HepG2 (cell line): ENCODE measurements around the gene TMEM253. TPM values are rescaled to one million over a fixed set of nuclear protein-coding genes. Genes with fewer than 3 reads are reported as not detected.

Experiments used
- AKAP8 ChIP-seq: sonication (generic); formaldehyde crosslinking; IDR thresholded peaks from 2 replicates; pipeline ENCODE4 v1.5.1; 2020; ENCODE audit warnings: mild to moderate bottlenecking, missing genetic modification reagents
- CBX1 ChIP-seq: IDR thresholded peaks from one replicate; pipeline ENCODE4 v1.6.1; 2016; ENCODE audit warnings: antibody characterized with exemption, low read depth
- ETV5 ChIP-seq: IDR thresholded peaks from 2 replicates; pipeline ENCODE4 v1.6.1; 2018; ENCODE audit warnings: missing biosample characterization, missing genetic modification reagents, inconsistent platforms, borderline replicate concordance
- FLYWCH1 ChIP-seq: sonication (generic); formaldehyde crosslinking; IDR thresholded peaks from 2 replicates; pipeline ENCODE4 v1.8.1; 2023; ENCODE audit warnings: mild to moderate bottlenecking, missing genetic modification reagents
- GATA4 ChIP-seq: sonication (generic); IDR thresholded peaks from 2 replicates; pipeline ENCODE4 v1.6.1; 2016; ENCODE audit warnings: antibody characterized with exemption, low read depth, borderline replicate concordance
- KAT7 ChIP-seq: IDR thresholded peaks from 2 replicates; pipeline ENCODE4 v1.6.1; 2018; ENCODE audit warnings: borderline replicate concordance, missing compliant biosample characterization
- NFKBIZ ChIP-seq: IDR thresholded peaks from 2 replicates; pipeline ENCODE4 v1.6.1; 2018; ENCODE audit warnings: missing genetic modification reagents, missing compliant biosample characterization
- REPIN1 ChIP-seq: sonication (generic); formaldehyde crosslinking; IDR thresholded peaks from 2 replicates; pipeline ENCODE4 v1.8.0; 2022; ENCODE audit warnings: missing genetic modification reagents, low read depth, mild to moderate bottlenecking, borderline replicate concordance
- SRSF1 ChIP-seq: fragments of 200-400 bp; formaldehyde crosslinking; optimal IDR thresholded peaks from 2 replicates; pipeline ENCODE3; 2017; ENCODE audit warnings: mild to moderate bottlenecking, low read depth, low read length, moderate library complexity
- TAF1 ChIP-seq: sonication (generic); formaldehyde crosslinking; IDR thresholded peaks from 2 replicates; pipeline ENCODE4 v1.4.0; 2020; ENCODE audit warnings: missing genetic modification reagents
- YEATS2 ChIP-seq: sonication (generic); formaldehyde crosslinking; IDR thresholded peaks from 2 replicates; pipeline ENCODE4 v1.4.0; 2020; ENCODE audit warnings: missing genetic modification reagents, borderline replicate concordance
- ZNF121 ChIP-seq: sonication (generic); formaldehyde crosslinking; IDR thresholded peaks from 2 replicates; pipeline ENCODE4 v1.5.0; 2020; ENCODE audit warnings: mild to moderate bottlenecking, missing genetic modification reagents
- ZNF180 ChIP-seq: sonication (generic); formaldehyde crosslinking; IDR thresholded peaks from 2 replicates; pipeline ENCODE4 v1.4.0; 2020; ENCODE audit warnings: low read depth, missing genetic modification reagents, borderline replicate concordance
- ZNF350 ChIP-seq: sonication (generic); formaldehyde crosslinking; IDR thresholded peaks from 2 replicates; pipeline ENCODE4 v1.4.0; 2020; ENCODE audit warnings: mild to moderate bottlenecking, low read depth, missing genetic modification reagents, borderline replicate concordance
- ZNF530 ChIP-seq: sonication (generic); formaldehyde crosslinking; IDR thresholded peaks from 2 replicates; pipeline ENCODE4 v1.5.0; 2020; ENCODE audit warnings: low read depth, mild to moderate bottlenecking, missing genetic modification reagents
- ZNF546 ChIP-seq: sonication (generic); formaldehyde crosslinking; conservative IDR thresholded peaks from 2 replicates; pipeline ENCODE4 v1.8.1; 2023; ENCODE audit warnings: mild to moderate bottlenecking, missing genetic modification reagents
- ZNF607 ChIP-seq: sonication (generic); formaldehyde crosslinking; IDR thresholded peaks from 2 replicates; pipeline ENCODE4 v1.5.1; 2020; ENCODE audit warnings: missing genetic modification reagents, mild to moderate bottlenecking, borderline replicate concordance
- ZNF720 ChIP-seq: sonication (generic); formaldehyde crosslinking; IDR thresholded peaks from 2 replicates; pipeline ENCODE4 v1.4.0; 2020; ENCODE audit warnings: missing genetic modification reagents
- polyA plus RNA-seq, 8 experiments: library from polyadenylated mRNA; depleted of rRNA in 3 of 8; stranded (reverse) in 7 of 8; unstranded in 1 of 8; fragments of >200 nt; fragmentation: Illumina TruSeq in 4 of 8; extraction: Trizol in 4 of 8; gene quantifications; 2 replicates each; pipeline versions ENCODE4 v1.2.1 to v1.2.3, GENCODE V29; 2011 to 2016; ENCODE audit warnings: low read depth in 4 of 8, missing spikeins in 1 of 8, mixed read lengths in 1 of 8; ENCODE audit not compliant: insufficient read depth in 1 of 8
- total RNA-seq, 5 experiments: library from RNA; depleted of rRNA; stranded (reverse); fragments of >200 nt; fragmentation: Illumina TruSeq; extraction: Trizol; gene quantifications; 2 replicates each; pipeline ENCODE4 v1.2.3, GENCODE V29; 2016; ENCODE audit warnings: low read depth in 1 of 5
- TF ChIP-seq, protein P1 (sequence below): sonication (generic); formaldehyde crosslinking; IDR thresholded peaks from 2 replicates; pipeline ENCODE4 v1.8.0; 2022; ENCODE audit warnings: mild to moderate bottlenecking, missing genetic modification reagents, moderate library complexity
- TF ChIP-seq, protein P2 (sequence below): sonication (generic); formaldehyde crosslinking; IDR thresholded peaks from 2 replicates; pipeline ENCODE4 v1.5.0; 2020; ENCODE audit warnings: mild to moderate bottlenecking, missing genetic modification reagents
- TF ChIP-seq, protein P3 (sequence below): sonication (generic); formaldehyde crosslinking; IDR thresholded peaks from 2 replicates; pipeline ENCODE4 v1.5.0; 2020; ENCODE audit warnings: mild to moderate bottlenecking, missing genetic modification reagents
- TF ChIP-seq, protein P4 (sequence below): sonication (generic); IDR thresholded peaks from 2 replicates; pipeline ENCODE4 v1.6.1; 2016; ENCODE audit warnings: low read depth, borderline replicate concordance
- TF ChIP-seq, protein P5 (sequence below): sonication (generic); formaldehyde crosslinking; IDR thresholded peaks from 2 replicates; pipeline ENCODE4 v1.8.0; 2023; ENCODE audit warnings: mild to moderate bottlenecking, missing genetic modification reagents

The TMEM253 gene
- total and polyA plus RNA-seq, 2 of the 13 experiments (the other 11 are each of a cell fraction or from before 2014, with no cell fraction given) = 0.29 to 0.45 TPM

DNA sequence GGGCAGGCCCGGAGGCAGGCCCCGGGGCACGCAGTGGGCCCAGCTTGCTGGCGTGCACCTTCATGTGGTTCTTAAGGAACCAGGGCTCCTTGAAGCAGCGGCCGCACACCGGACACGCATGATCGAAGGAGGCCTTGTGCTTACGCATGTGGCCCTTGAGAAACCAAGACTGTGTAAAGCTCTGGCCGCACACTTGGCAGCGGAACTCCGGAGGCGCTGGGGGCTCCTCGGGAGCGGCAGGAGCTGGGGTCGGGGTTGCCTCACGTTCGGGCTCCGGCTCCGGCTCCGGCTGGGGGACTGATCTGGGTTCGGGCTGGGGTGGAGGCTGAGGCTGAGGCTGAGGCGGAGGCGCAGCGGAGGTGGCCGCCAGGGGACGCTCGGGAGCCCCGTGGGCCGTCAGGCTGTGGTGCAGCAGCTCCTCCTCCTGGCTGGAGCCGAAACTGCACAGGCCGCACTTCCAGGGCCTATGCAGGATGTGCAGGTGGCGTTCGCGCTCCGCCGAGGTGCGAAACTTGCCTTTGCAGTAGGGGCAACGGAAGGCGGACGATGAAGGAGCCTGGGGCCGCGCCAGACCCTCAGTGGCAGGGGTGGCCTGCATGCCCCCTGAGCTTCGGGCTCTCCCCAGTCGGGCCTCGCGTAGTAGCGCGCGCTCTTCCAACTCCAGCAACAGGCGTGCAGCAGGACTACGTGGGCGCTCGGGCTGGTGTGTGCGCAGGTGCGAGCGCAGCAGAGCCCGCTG, 8.4 kb upstream of the TMEM253 start (continued):
- TF ChIP-seq ZNF546 (CRISPR knock-in tag) = 0 out of 2 replicates have a peak, but pooled peaks have one; percentile 84
- TF ChIP-seq NFKBIZ = 0 out of 2 replicates have a peak, but pooled peaks have one; percentile 47
- TF ChIP-seq TAF1 (CRISPR knock-in tag) = peak; percentile 48; the same call in 1 of the 2 replicates
- TF ChIP-seq ZNF720 (CRISPR knock-in tag) = no peak
- TF ChIP-seq, protein P1, sequence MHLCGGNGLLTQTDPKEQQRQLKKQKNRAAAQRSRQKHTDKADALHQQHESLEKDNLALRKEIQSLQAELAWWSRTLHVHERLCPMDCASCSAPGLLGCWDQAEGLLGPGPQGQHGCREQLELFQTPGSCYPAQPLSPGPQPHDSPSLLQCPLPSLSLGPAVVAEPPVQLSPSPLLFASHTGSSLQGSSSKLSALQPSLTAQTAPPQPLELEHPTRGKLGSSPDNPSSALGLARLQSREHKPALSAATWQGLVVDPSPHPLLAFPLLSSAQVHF = no peak; the same call in none of the 2 replicates
- peak; percentile 96 for TF ChIP-seq CBX1
- TF ChIP-seq ZNF180 = 0 out of 2 replicates have a peak, but pooled peaks have one; percentile 30
- TF ChIP-seq, protein P2, sequence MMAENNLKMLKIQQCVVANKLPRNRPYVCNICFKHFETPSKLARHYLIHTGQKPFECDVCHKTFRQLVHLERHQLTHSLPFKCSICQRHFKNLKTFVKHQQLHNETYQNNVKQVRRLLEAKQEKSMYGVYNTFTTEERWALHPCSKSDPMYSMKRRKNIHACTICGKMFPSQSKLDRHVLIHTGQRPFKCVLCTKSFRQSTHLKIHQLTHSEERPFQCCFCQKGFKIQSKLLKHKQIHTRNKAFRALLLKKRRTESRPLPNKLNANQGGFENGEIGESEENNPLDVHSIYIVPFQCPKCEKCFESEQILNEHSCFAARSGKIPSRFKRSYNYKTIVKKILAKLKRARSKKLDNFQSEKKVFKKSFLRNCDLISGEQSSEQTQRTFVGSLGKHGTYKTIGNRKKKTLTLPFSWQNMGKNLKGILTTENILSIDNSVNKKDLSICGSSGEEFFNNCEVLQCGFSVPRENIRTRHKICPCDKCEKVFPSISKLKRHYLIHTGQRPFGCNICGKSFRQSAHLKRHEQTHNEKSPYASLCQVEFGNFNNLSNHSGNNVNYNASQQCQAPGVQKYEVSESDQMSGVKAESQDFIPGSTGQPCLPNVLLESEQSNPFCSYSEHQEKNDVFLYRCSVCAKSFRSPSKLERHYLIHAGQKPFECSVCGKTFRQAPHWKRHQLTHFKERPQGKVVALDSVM (CRISPR knock-in tag) = peak; percentile 95
- TF ChIP-seq ZNF607 = peak; percentile 66; the same call in 1 of the 2 replicates
- TF ChIP-seq, protein P3, sequence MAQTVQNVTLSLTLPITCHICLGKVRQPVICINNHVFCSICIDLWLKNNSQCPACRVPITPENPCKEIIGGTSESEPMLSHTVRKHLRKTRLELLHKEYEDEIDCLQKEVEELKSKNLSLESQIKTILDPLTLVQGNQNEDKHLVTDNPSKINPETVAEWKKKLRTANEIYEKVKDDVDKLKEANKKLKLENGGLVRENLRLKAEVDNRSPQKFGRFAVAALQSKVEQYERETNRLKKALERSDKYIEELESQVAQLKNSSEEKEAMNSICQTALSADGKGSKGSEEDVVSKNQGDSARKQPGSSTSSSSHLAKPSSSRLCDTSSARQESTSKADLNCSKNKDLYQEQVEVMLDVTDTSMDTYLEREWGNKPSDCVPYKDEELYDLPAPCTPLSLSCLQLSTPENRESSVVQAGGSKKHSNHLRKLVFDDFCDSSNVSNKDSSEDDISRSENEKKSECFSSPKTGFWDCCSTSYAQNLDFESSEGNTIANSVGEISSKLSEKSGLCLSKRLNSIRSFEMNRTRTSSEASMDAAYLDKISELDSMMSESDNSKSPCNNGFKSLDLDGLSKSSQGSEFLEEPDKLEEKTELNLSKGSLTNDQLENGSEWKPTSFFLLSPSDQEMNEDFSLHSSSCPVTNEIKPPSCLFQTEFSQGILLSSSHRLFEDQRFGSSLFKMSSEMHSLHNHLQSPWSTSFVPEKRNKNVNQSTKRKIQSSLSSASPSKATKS (CRISPR knock-in tag) = no peak
- peak; percentile 97 for TF ChIP-seq KAT7
- TF ChIP-seq FLYWCH1 (CRISPR knock-in tag) = no peak
- TF ChIP-seq, protein P4, sequence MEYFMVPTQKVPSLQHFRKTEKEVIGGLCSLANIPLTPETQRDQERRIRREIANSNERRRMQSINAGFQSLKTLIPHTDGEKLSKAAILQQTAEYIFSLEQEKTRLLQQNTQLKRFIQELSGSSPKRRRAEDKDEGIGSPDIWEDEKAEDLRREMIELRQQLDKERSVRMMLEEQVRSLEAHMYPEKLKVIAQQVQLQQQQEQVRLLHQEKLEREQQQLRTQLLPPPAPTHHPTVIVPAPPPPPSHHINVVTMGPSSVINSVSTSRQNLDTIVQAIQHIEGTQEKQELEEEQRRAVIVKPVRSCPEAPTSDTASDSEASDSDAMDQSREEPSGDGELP = peak; percentile 33; the same call in 1 of the 2 replicates
- TF ChIP-seq ZNF121 (CRISPR knock-in tag) = no peak; the same call in 1 of the 2 replicates
- peak; percentile 92 for TF ChIP-seq SRSF1
- 0 out of 2 replicates have a peak, but pooled peaks have one; percentile 8 for TF ChIP-seq GATA4
- peak; percentile 97 for TF ChIP-seq AKAP8
- TF ChIP-seq REPIN1 (CRISPR knock-in tag) = peak; percentile 98
- no peak for TF ChIP-seq ZNF530 (CRISPR knock-in tag)
- TF ChIP-seq, protein P5, sequence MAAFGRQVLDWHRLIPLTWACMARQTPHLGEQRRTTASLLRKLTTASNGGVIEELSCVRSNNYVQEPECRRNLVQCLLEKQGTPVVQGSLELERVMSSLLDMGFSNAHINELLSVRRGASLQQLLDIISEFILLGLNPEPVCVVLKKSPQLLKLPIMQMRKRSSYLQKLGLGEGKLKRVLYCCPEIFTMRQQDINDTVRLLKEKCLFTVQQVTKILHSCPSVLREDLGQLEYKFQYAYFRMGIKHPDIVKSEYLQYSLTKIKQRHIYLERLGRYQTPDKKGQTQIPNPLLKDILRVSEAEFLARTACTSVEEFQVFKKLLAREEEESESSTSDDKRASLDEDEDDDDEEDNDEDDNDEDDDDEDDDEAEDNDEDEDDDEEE = peak; percentile 88
- TF ChIP-seq YEATS2 (CRISPR knock-in tag) = peak; percentile 84; the same call in 1 of the 2 replicates
- TF ChIP-seq ETV5 (CRISPR knock-in tag) = peak; percentile 67; the same call in 1 of the 2 replicates
- TF ChIP-seq ZNF350 (CRISPR knock-in tag) = peak; percentile 86
